Measurements from ENCODE around the gene INTS2.
"Not testable (repeated sequence)": the region's sequence is repeated elsewhere in the genome, so short reads cannot be mapped to it uniquely, and the experiment has no call there.

The INTS2 gene

GRCh38 chr17:61887733-61888132 lies 40.0 kb downstream of the INTS2 start:
- DNase-seq: not testable (repeated sequence)

GRCh38 chr17:61885865-61886264 lies 41.9 kb downstream of the INTS2 start:
- not testable (repeated sequence) for DNase-seq

GRCh38 chr17:61884864-61885263 lies 42.9 kb downstream of the INTS2 start:
- no peak for DNase-seq

GRCh38 chr17:61880589-61881102 lies 47.1 kb downstream of the INTS2 start:
- DNase-seq: no peak

GRCh38 chr17:61878984-61879612 lies 48.7 kb downstream of the INTS2 start:
- DNase-seq: no peak

GRCh38 chr17:61878520-61878919 lies 49.3 kb downstream of the INTS2 start:
- no peak for DNase-seq

GRCh38 chr17:61877837-61878236 lies 49.9 kb downstream of the INTS2 start:
- no peak for DNase-seq

- DNase-seq: no peak
Measured at GRCh38 chr17:61875804-61876203, 52.0 kb downstream of the INTS2 start.

GRCh38 chr17:61875285-61875684 lies 52.5 kb downstream of the INTS2 start:
- DNase-seq: no peak

GRCh38 chr17:61874075-61874474 lies 53.7 kb downstream of the INTS2 start:
- no peak for DNase-seq

GRCh38 chr17:61872099-61872498 lies 55.7 kb downstream of the INTS2 start:
- no peak for DNase-seq

- no peak for DNase-seq
Measured at GRCh38 chr17:61869138-61869537, 58.6 kb downstream of the INTS2 start.

GRCh38 chr17:61868074-61868473 lies 59.7 kb downstream of the INTS2 start:
- DNase-seq: no peak

GRCh38 chr17:61867033-61867432 lies 60.7 kb downstream of the INTS2 start:
- no peak for DNase-seq

GRCh38 chr17:61863801-61864126 lies 64.0 kb downstream of the INTS2 start:
- no peak for DNase-seq

- peak; percentile 89 to 94 for DNase-seq
Measured at GRCh38 chr17:61862975-61863800, 64.6 kb downstream of the INTS2 start, which contains the start of gene BRIP1. Gene BRIP1, minus strand, starts transcription at chr17:61863528. Its CDS starts 1,989 bp downstream, at chr17:61861539.

- DNase-seq: no peak
Measured at GRCh38 chr17:61862105-61862574, 65.6 kb downstream of the INTS2 start.

- DNase-seq: not testable (repeated sequence)
Measured at GRCh38 chr17:61860397-61860796, 67.4 kb downstream of the INTS2 start.

- DNase-seq: peak; percentile 6 to 22
Measured at GRCh38 chr17:61856035-61856434, 71.7 kb downstream of the INTS2 start.

GRCh38 chr17:61852857-61853256 lies 74.9 kb downstream of the INTS2 start:
- no peak for DNase-seq

- no peak for DNase-seq
Measured at GRCh38 chr17:61849674-61850073, 78.1 kb downstream of the INTS2 start.

GRCh38 chr17:61848896-61849295 lies 78.9 kb downstream of the INTS2 start:
- no peak for DNase-seq

- no peak for DNase-seq
Measured at GRCh38 chr17:61848247-61848646, 79.5 kb downstream of the INTS2 start.

GRCh38 chr17:61847659-61848058 lies 80.1 kb downstream of the INTS2 start:
- no peak for DNase-seq

Measured in inflammatory macrophage (primary cell).